Measurements from ENCODE around the gene SLC10A1.

The SLC10A1 gene

GRCh38 chr14:69811227-69811867 lies 14.3 kb upstream of the SLC10A1 start:
- in situ Hi-C loops (cut with MboI; ENCODE audit: low sequenced_read_pairs) = no loop called here

- in situ Hi-C loops (cut with MboI; ENCODE audit: low sequenced_read_pairs) = no loop called here
Measured at GRCh38 chr14:69808919-69809808, 12.1 kb upstream of the SLC10A1 start.

GRCh38 chr14:69807192-69807591 lies 10.2 kb upstream of the SLC10A1 start:
- in situ Hi-C loops (cut with MboI; ENCODE audit: low sequenced_read_pairs) = no loop called here

- in situ Hi-C loops (cut with MboI; ENCODE audit: low sequenced_read_pairs) = no loop called here
Measured at GRCh38 chr14:69804902-69805301, 7.9 kb upstream of the SLC10A1 start.

GRCh38 chr14:69803753-69804152 lies 6.7 kb upstream of the SLC10A1 start:
- in situ Hi-C loops (cut with MboI; ENCODE audit: low sequenced_read_pairs) = no loop called here

GRCh38 chr14:69798339-69798735 lies 1.3 kb upstream of the SLC10A1 start:
- in situ Hi-C loops (cut with MboI; ENCODE audit: low sequenced_read_pairs) = no loop called here

GRCh38 chr14:69797573-69798338 lies 715 bp upstream of the SLC10A1 start:
- in situ Hi-C loops (cut with MboI; ENCODE audit: low sequenced_read_pairs) = no loop called here

- in situ Hi-C loops (cut with MboI; ENCODE audit: low sequenced_read_pairs) = no loop called here
Measured at GRCh38 chr14:69795691-69796090, 1.4 kb downstream of the SLC10A1 start.

GRCh38 chr14:69794791-69795190 lies 2.2 kb downstream of the SLC10A1 start:
- in situ Hi-C loops (cut with MboI; ENCODE audit: low sequenced_read_pairs) = no loop called here

- in situ Hi-C loops (cut with MboI; ENCODE audit: low sequenced_read_pairs) = no loop called here
Measured at GRCh38 chr14:69792887-69793421, 4.1 kb downstream of the SLC10A1 start.

GRCh38 chr14:69789118-69789640 lies 7.9 kb downstream of the SLC10A1 start:
- in situ Hi-C loops (cut with MboI; ENCODE audit: low sequenced_read_pairs) = no loop called here

- in situ Hi-C loops (cut with MboI; ENCODE audit: low sequenced_read_pairs) = no loop called here
Measured at GRCh38 chr14:69786603-69787002, 10.4 kb downstream of the SLC10A1 start.

GRCh38 chr14:69784942-69785341 lies 12.1 kb downstream of the SLC10A1 start:
- in situ Hi-C loops (cut with MboI; ENCODE audit: low sequenced_read_pairs) = no loop called here

GRCh38 chr14:69780952-69781351 lies 16.1 kb downstream of the SLC10A1 start:
- in situ Hi-C loops (cut with MboI; ENCODE audit: low sequenced_read_pairs) = no loop called here

GRCh38 chr14:69780092-69780491 lies 16.9 kb downstream of the SLC10A1 start:
- in situ Hi-C loops (cut with MboI; ENCODE audit: low sequenced_read_pairs) = no loop called here

- in situ Hi-C loops (cut with MboI; ENCODE audit: low sequenced_read_pairs) = no loop called here
Measured at GRCh38 chr14:69779088-69779487, 18.0 kb downstream of the SLC10A1 start.

- in situ Hi-C loops (cut with MboI; ENCODE audit: low sequenced_read_pairs) = no loop called here
Measured at GRCh38 chr14:69776875-69777453, 20.1 kb downstream of the SLC10A1 start.

- in situ Hi-C loops (cut with MboI; ENCODE audit: low sequenced_read_pairs) = no loop called here
Measured at GRCh38 chr14:69775012-69775411, 22.0 kb downstream of the SLC10A1 start.

- in situ Hi-C loops (cut with MboI; ENCODE audit: low sequenced_read_pairs) = no loop called here
Measured at GRCh38 chr14:69773571-69774276, 23.3 kb downstream of the SLC10A1 start.

Measured in HL-60/S4 treated with retinoic acid at 250 ng/mL for 4 days and 3 days (cell line).